Measurements from ENCODE around the gene FGGY.
"Not testable (repeated sequence)": the region's sequence is repeated elsewhere in the genome, so short reads cannot be mapped to it uniquely, and the experiment has no call there.

Gene FGGY

GRCh38 chr1:59596432-59596831 lies 299.5 kb downstream of the FGGY start:
- DNase-seq: peak; percentile 49

- DNase-seq: peak; percentile 13
Measured at GRCh38 chr1:59596956-59597355, 300.1 kb downstream of the FGGY start.

GRCh38 chr1:59597420-59598119 lies 300.7 kb downstream of the FGGY start:
- peak; percentile 41 for DNase-seq

DNA sequence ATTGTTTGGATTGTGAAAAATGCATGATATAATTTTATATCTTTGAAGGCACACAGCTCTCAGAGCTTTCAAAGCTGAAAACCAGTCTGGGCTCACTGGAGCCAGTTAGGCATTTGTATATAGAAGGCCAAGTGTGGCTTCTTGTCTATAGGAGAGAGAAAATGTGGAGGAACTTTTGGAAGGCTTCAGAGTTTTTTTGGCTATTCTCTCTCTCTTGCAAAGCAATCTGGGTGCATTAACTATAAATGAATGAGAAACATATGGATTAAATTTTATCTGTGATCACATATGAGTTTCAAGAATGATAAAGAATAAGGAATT lies 301.2 kb downstream of the FGGY start:
- DNase-seq: peak; percentile 32

GRCh38 chr1:59601041-59601441 lies 304.1 kb downstream of the FGGY start:
- DNase-seq: peak; percentile 10

DNA sequence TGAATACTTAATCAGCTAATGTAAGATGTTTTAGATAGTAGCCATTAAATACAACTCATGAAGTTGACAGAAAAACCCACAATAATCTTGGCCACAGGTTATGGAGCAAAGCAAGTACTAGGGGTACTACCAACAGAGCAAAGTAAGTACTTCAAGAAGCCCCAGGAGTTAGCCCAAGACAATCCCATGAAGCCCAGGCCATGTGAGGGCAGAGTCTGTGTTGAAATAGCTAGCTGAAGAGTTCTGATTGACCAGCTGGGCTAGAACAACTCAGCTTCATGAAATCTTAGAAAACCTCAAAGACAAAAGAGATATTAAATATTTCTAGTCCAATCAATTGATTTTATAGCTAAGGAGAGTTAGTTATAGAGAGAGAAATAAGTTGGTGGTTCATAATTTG lies 304.9 kb downstream of the FGGY start:
- no peak for DNase-seq

GRCh38 chr1:59604191-59604590 lies 307.3 kb downstream of the FGGY start:
- DNase-seq: no peak

GRCh38 chr1:59605184-59605583 lies 308.3 kb downstream of the FGGY start:
- DNase-seq: no peak

- peak; percentile 12 for DNase-seq
Measured at GRCh38 chr1:59605761-59606160, 308.9 kb downstream of the FGGY start.

- no peak for DNase-seq
Measured at GRCh38 chr1:59609245-59609644, 312.4 kb downstream of the FGGY start.

DNA sequence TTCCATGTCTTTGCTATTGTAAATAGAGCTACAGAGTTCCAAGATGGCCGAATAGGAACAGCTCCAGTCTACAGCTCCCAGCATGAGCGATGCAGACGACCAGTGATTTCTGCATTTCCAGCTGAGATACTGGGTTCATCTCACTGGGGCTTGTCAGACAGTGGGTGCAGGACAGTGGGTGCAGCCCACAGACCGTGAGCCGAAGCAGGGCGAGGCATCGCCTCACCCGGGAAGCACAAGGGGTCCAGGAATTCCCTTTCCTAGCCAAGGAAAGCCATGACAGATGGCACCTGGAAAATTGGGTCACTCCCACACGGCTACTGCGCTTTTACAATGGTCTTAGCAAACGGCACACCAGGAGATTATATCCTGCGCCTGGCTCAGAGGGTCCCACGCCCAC lies 313.6 kb downstream of the FGGY start:
- DNase-seq: not testable (repeated sequence)

GRCh38 chr1:59617434-59617833 lies 320.5 kb downstream of the FGGY start:
- no peak for DNase-seq

DNA sequence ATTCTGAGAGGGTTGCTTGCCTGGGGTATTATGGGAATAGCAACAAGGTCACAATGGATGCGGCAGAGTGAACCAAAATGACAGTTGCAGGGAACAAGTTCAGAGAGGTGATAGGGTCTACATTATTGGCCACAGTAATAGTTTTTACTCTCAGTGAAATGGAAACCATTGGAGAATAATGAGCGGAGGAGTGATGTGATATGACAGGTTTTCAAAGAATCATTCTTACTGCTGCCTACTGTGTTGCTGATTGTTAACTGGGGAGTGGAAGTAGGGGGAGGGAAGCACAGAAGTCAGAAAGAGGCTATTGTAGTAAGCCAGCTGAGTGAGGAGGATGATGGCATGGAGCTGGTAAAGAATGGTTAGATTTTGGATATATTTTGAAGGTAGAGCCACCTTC lies 322.7 kb downstream of the FGGY start:
- DNase-seq: no peak

GRCh38 chr1:59625384-59625783 lies 328.5 kb downstream of the FGGY start:
- no peak for DNase-seq

DNA sequence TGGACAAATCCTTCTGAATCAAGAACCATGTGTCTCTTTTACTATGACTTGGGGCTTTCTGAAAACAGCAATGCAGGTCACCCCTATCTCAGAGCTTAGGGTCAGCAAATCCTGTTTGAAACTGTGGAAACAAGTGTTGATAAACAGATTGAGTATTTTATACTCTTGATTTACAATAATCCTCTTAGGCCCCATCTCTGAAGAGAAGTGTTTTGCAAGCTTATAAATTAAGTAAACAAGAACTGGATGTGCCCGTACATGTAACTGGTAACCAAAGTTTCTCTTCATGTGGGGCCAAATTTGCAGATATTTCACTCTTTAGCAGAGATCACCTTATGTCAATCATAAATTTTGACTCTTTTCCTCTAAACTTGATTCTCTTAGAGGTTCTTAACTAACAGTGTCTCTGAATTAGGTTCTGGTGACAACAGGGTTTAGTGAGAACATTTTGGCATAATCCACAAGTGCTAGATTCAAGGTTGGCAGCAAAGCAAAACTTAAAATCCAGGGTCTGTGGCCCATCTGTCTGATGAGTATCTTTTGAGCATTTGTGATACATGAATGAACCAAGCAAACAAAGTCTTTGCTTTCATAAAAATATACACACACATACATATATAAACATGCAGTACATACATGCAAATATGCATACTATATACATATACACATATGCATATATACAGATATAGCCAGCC lies 334.8 kb downstream of the FGGY start:
- DNase-seq: no peak

DNA sequence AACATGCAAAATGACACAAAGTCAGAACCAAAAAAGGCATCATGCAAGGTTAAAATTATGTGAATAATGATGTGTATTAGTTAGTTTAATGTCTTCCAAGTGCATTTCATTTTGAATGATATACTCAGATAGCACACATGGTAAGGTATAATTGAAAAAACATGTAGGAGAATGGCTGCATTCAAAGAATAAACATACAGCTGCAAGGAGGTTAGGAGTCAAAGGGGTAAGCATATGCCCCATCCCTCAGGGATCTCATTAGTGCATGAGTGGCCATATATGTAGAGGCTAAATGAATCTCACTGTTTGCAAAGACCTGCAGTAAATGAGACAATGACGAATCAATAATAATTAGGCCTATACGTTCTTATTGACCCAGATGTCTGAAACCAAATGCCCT lies 338.2 kb downstream of the FGGY start:
- peak; percentile 56 for DNase-seq

DNA sequence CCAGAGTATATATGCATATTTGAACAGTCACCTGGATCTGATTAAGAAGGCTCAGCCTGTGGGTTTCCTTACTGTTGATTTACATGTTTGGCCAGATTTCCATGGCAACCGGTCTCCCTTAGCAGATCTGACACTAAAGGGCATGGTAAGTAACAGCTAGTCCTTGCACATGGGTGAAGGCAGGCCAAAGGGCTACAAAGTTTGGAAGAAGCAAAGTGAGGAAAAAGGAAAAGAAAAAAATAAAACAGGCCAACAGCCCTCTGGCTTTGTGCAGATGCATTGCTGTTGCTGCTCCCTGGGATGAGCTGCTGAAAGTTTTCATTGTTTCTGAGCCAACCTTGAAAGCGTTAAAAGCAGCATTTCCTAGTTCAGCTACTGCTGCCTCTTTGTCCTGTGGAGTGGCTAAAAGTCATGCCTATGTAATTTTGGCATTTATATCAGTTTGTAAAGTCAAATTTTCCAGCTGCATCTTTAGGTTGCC lies 341.4 kb downstream of the FGGY start:
- DNase-seq: peak; percentile 95

GRCh38 chr1:59639266-59639665 lies 342.4 kb downstream of the FGGY start:
- DNase-seq: no peak

DNA sequence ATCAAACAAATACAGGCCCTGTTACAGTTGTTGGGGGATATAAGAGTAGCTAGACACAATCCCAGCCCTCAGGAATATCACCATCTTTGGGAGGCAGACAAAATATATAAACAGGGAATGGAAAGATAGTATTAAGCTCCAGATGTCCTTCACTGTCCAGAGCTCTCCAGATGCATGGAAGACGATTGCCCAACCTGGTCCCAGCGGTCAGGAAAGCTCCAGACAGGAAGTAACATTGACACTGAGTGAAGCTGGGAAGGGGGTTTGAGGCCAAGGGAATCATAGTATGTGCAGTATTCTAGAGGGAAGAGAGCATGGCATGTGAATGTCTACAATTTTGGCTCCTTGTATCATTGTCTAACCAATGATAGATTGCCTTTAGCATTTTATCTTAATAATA lies 344.0 kb downstream of the FGGY start:
- no peak for DNase-seq

DNA sequence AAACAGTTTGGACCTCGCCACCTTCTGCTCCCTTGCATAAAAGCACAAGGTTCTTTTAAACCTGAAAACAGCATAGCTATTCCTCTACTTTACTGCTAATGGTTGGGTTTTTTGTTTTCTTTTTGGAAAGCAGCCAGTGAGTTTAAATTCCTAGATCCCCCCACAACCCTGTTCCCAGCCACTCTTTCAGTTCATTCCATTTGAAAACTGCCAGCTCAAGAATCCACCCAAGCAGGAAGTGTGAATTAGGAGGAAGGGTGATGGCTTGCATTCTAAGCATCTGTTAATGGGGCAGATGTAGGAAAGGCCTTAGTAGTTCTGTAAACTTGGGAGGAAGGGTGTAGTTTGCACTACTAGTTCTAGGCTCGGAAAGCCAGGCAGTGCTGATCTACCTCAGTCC lies 344.9 kb downstream of the FGGY start:
- peak; percentile 61 for DNase-seq

- no peak for DNase-seq
Measured at GRCh38 chr1:59643526-59643925, 346.6 kb downstream of the FGGY start.

DNA sequence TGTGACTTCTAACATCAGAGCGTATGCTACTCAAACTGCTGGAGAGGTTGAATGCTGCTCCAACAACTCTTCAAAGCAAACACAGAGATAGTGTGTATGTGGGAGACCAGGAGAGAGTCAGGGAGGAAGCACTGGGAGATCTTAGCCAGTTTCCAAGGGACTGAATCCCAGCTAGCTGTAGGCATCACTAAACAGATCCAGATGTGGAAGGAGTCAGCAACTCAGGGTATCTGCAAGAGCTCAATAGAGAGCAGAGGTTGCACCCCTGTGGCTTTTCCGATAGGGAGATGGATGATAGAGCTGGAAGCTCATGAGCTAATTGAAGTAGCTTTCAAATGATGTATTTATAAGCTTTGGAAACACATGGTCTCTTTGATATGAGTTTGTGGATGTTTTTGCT lies 349.0 kb downstream of the FGGY start:
- DNase-seq: peak; percentile 87

GRCh38 chr1:59653142-59653958 lies 356.5 kb downstream of the FGGY start:
- not testable (repeated sequence) for DNase-seq

- DNase-seq: no peak
Measured at GRCh38 chr1:59653968-59654367, 357.1 kb downstream of the FGGY start.
